IPS-20b (cell line): ENCODE measurements around the gene KSR2.

Experiments used
- H3K27ac ChIP-seq: one replicate; pipeline ENCODE4 v1.5.1; 2013; ENCODE audit warnings: low read length
- H3K27me3 ChIP-seq: 2 replicates; pipeline ENCODE4 v1.6.1; 2013; ENCODE audit warnings: mild to moderate bottlenecking, low read length, inconsistent platforms; ENCODE audit not compliant: insufficient read depth
- H3K36me3 ChIP-seq: 2 replicates; pipeline ENCODE4 v1.6.1; 2013; ENCODE audit warnings: low read depth, mild to moderate bottlenecking, inconsistent platforms, low read length, moderate library complexity; ENCODE audit not compliant: insufficient read depth
- H3K4me1 ChIP-seq: 2 replicates; pipeline ENCODE4 v1.6.1; 2013; ENCODE audit warnings: mild to moderate bottlenecking, control low read depth, inconsistent platforms, low read length, moderate library complexity; ENCODE audit not compliant: insufficient read depth
- H3K4me3 ChIP-seq: 2 replicates; pipeline ENCODE4 v1.5.1; 2013; ENCODE audit warnings: mild to moderate bottlenecking, low read length, inconsistent platforms
- H3K9ac ChIP-seq: 2 replicates; pipeline ENCODE4 v1.6.1; 2013; ENCODE audit warnings: low read depth, mild to moderate bottlenecking, inconsistent platforms, low read length, moderate library complexity
- H3K9me3 ChIP-seq: 2 replicates; pipeline ENCODE4 v1.6.1; 2013; ENCODE audit warnings: mild to moderate bottlenecking, low read depth, low read length, inconsistent platforms; ENCODE audit not compliant: insufficient read depth

KSR2 gene

DNA sequence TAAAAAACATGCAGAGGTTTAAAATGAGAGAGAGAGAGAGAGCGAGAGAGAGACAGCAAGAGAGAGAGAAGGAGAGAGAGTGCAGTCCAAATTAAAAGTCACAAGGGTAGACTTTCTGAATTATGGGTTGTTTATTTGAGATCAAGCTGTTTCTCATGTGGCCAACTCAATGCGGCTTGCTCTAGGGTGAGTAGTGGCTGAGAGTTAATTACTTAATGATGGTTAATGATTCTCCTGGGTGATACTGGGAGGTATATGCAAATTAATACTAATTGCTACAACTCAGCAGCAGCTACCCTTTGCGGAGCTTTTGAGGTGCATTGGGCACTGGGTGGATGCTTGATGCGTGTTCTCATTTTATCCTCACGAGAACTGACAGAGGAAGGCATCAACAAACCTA, 485.3 kb downstream of the KSR2 start:
- H3K9ac ChIP-seq, result no peak overlapping the region
- H3K27ac ChIP-seq, result no peak overlapping the region
- no peaks in the 10 kb centered on the region for H3K27me3 ChIP-seq
- no peaks in the 10 kb centered on the region for H3K9me3 ChIP-seq
- H3K36me3 ChIP-seq, result no peaks in the 10 kb centered on the region
- peaks cover 4% of the 10 kb centered on the region; the same call in 1 of the 2 replicates for H3K4me1 ChIP-seq
- H3K4me3 ChIP-seq, result no peak overlapping the region

DNA sequence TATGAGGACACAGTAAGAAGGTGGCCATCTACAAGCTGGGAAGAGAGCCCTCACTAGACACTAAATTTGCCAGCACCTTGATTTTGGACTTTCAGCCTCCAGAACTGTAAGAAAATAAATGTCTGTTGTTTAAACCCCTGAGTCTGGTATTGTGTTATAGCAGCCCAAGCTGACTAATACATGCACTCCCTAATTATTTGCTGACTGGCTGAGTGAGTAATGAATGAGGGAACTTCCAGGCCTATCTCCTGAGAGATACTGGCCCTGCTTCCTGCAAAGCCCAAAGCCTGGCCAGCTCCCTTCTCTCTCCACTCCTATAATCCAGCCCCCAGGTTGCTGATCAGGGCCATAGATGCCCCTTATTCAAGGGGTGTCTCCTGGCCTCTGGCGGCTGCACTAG, 487.3 kb downstream of the KSR2 start:
- H3K36me3 ChIP-seq, result no peaks in the 10 kb centered on the region
- H3K9me3 ChIP-seq, result no peaks in the 10 kb centered on the region
- no peak overlapping the region for H3K9ac ChIP-seq
- peaks cover 4% of the 10 kb centered on the region; the same call in 1 of the 2 replicates for H3K4me1 ChIP-seq
- no peak overlapping the region for H3K27ac ChIP-seq
- H3K4me3 ChIP-seq, result no peak overlapping the region
- H3K27me3 ChIP-seq, result no peaks in the 10 kb centered on the region

DNA sequence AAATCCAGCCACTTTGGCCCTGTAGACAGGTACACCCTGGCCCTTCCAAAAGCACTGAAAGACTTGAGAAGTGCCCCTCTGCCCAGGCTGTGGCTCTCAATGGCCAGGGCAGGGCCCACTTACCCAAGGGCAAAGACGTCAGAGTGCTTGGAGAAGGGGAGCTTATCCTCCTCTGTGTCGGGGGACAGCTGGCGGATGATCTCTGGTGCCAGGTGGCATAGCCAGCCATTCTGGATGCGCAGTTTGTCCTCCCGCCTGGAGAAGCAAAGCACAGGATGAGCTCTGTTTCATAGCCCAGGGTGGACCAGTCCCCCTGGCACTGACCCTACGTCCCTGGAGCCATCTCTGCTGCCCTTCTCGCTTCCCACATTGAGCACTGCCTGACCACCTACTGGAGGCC, 492.4 kb downstream of the KSR2 start:
- Histone ChIP-seq H3K4me3 (no peak overlapping the region), H3K27ac (no peak overlapping the region)

DNA sequence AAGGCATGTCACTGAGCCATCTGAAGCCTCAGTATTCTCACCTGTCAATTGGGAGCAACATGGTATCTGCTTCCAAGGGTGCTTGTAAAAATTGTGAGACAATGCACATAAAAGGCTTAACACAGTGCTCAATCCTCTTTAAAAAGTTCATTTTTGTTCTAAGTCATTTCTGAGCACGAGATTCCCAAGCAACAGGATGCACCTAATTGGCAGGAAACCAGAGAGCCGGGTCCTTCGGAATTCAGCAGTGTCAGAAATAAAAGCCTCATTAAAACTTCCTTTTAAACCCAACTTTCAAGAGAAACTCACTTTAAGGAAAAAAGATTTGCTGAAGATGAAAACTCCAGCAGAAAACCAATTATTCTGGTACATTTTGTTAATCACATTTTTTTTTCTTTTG, 494.9 kb downstream of the KSR2 start:
- Histone ChIP-seq H3K4me1 (no peaks in the 10 kb centered on the region), H3K4me3 (no peak overlapping the region), H3K9me3 (peaks cover 4% of the 10 kb centered on the region; the same call in 1 of the 2 replicates), H3K36me3 (no peaks in the 10 kb centered on the region), H3K27ac (no peak overlapping the region), H3K27me3 (no peaks in the 10 kb centered on the region), H3K9ac (no peak overlapping the region)

More for the DNA sequence above, 492.4 kb downstream of the KSR2 start:
- H3K27me3 ChIP-seq, result no peaks in the 10 kb centered on the region
- H3K9ac ChIP-seq, result no peak overlapping the region
- no peaks in the 10 kb centered on the region for H3K36me3 ChIP-seq
- H3K9me3 ChIP-seq, result no peaks in the 10 kb centered on the region
- H3K4me1 ChIP-seq, result no peaks in the 10 kb centered on the region

DNA sequence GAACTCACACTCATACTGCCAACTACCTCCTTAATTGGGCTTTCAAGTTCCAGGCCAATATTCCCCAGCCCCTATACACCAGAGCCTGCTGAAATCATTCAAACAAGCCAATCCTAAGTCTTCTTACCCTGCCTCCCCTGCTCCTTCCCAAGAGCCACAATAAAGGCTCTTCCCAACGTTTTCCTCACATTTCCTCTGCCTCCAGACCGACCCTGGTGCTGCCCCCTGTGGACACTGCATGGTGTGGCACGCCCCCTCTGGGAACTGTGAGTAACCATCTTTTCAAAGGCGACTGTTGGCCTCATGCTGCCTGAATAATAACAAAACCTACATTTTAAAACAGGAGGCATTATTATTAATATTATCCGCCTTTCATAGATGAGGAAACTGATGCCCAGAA, 495.8 kb downstream of the KSR2 start:
- Histone ChIP-seq H3K36me3 (no peaks in the 10 kb centered on the region), H3K27me3 (no peaks in the 10 kb centered on the region), H3K4me3 (no peak overlapping the region), H3K4me1 (no peaks in the 10 kb centered on the region), H3K9me3 (peaks cover 4% of the 10 kb centered on the region; the same call in 1 of the 2 replicates), H3K27ac (no peak overlapping the region), H3K9ac (no peak overlapping the region)

DNA sequence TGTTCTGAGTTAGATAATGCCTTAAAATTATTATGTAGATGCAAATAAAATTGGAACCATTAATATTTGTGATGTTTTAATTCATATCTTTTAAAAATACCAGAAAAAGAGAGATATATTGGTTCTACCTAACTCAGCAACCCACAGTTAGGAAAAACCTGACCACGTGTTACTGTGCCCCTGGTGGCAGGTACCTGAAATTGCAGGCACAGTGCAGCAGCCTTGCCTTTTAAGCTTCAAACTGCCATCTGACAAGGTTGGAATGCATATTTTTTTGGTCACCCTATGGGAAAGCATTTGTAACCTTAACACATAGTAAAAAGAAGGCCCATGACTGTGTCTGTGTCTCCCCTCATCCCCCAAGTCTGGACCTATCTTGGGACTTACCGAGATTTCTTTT, 498.0 kb downstream of the KSR2 start:
- H3K4me1 ChIP-seq, result no peaks in the 10 kb centered on the region
- H3K27me3 ChIP-seq, result no peaks in the 10 kb centered on the region
- H3K36me3 ChIP-seq, result no peaks in the 10 kb centered on the region
- no peak overlapping the region for H3K27ac ChIP-seq
- H3K9ac ChIP-seq, result no peak overlapping the region
- peaks cover 4% of the 10 kb centered on the region; the same call in 1 of the 2 replicates for H3K9me3 ChIP-seq
- no peak overlapping the region for H3K4me3 ChIP-seq

DNA sequence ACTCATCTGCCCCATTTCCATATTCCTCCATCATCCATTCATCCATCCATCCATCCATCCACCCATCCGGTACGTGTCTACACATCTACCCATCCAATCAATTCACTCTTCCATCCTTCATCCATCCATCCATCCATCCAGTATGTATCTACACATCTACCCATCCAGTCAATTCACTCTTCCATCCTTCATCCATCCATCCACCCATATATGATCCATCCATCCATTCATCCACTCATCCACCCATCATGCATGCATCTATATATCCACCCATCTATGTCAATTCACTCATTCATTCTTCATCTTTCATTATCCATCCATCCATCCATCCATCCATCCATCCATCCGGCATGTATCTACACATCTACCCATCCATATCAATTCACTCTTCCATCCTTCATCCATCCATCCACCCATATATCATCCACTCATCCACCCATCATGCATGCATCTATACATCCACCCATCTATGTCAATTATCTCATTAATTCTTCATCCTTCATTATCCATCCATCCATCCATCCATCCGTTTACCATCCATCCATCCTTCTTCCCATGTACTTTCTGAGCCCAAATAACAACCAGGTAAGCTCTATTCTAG, 498.8 kb downstream of the KSR2 start:
- no peaks in the 10 kb centered on the region for H3K36me3 ChIP-seq
- peaks cover 4% of the 10 kb centered on the region; the same call in 1 of the 2 replicates for H3K9me3 ChIP-seq
- no peak overlapping the region for H3K9ac ChIP-seq
- no peak overlapping the region for H3K27ac ChIP-seq
- no peaks in the 10 kb centered on the region for H3K4me1 ChIP-seq
- H3K4me3 ChIP-seq, result no peak overlapping the region
- no peaks in the 10 kb centered on the region for H3K27me3 ChIP-seq

DNA sequence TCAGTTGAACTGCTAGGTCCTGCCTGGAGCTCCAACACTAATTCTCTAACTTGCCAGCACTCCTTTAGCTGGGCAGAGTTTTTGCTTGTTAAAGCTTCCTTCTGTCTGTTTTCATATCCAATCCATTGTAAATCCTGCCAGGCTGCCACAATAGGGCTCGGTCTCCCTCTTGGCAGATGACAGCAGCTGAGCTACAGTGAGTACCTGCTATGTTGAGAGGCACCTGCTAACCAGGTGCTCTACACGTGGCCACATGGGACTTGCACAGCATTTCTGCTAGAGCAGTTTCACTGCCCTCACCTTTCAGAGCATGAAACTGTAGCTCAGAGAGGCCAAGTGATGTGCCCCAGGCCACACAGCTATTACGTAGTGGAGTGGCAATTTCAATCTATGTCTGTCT, 500.8 kb downstream of the KSR2 start:
- Histone ChIP-seq H3K4me3 (no peak overlapping the region), H3K27ac (no peak overlapping the region), H3K27me3 (no peaks in the 10 kb centered on the region), H3K4me1 (no peaks in the 10 kb centered on the region), H3K9ac (no peak overlapping the region), H3K9me3 (peaks cover 4% of the 10 kb centered on the region; the same call in 1 of the 2 replicates), H3K36me3 (no peaks in the 10 kb centered on the region)

DNA sequence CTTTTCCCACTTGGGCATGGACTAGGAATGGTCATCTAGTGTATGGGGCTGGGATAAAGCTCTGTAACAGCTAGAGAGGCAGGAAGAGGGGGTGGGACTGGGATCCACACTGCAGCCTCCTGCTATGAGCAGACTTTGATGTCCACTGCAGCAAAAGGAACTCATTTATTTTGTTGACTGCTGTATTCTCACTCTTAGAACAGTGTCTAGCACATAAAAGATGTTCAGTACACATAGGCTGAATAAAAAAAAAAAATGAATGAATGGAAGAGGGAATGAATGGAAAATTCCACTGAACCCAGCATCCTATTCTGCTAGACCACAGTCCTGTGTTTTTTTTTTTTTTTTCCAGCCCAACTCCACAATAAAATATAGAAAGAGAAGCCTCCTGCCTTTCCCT, 501.2 kb downstream of the KSR2 start:
- Histone ChIP-seq H3K27ac (no peak overlapping the region), H3K9me3 (peaks cover 4% of the 10 kb centered on the region; the same call in 1 of the 2 replicates), H3K9ac (no peak overlapping the region), H3K4me3 (no peak overlapping the region), H3K4me1 (no peaks in the 10 kb centered on the region), H3K27me3 (no peaks in the 10 kb centered on the region), H3K36me3 (no peaks in the 10 kb centered on the region)

DNA sequence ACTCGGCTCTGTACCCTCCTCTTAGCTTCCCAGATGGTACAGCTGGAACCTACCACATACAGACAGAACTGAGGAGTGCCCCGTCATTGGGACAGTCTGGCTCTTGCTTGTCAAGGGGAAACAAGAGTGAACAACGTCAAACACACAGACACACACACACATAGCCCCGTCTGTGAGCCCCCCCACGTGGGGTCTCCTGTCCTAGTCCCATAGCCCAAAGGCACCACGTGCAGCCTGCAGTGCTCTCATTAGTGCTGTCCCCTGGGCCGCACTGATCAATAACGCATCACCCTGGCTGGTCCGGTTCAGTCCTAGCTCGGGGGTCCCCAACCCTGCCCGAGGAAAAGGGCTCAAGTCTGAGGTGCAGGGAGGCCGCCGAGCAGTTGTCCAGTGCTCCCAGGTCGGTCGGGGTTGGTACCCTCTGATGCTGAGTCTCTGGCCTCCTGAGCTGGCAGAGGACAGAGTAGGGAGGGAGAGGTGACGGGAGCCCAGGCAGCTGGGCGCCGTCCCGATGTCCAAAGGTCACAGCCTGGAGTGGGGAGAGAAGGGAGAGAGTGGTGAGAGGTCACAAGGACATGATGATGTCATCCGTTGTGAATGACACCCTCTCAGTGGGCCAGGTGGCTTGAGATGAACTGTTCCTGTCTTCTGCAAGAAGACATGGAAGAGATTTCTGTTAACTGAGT, 502.0 kb downstream of the KSR2 start:
- peaks cover 4% of the 10 kb centered on the region; the same call in 1 of the 2 replicates for H3K9me3 ChIP-seq
- no peak overlapping the region for H3K27ac ChIP-seq
- H3K27me3 ChIP-seq, result no peaks in the 10 kb centered on the region

DNA sequence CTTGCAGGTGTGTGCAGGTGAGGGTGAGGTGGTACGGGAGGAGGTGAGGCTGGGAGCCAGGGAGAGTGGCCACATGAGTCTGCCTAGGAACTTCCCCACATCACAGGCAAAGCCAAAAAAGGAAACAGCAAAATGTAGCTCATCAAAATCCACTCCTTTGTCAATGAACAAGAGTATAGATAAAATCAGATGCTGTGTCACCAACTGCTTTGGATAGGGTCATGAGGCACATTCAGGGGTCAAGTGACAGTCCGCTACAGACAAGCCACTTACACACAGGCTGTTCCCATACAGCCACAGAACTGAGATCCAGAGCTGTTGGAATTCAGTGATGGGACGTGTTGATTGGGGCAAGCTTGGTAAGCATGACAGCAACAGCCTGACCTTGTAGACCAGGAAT, 507.1 kb downstream of the KSR2 start:
- Histone ChIP-seq H3K36me3 (no peaks in the 10 kb centered on the region), H3K4me3 (no peak overlapping the region), H3K9ac (no peak overlapping the region), H3K27ac (no peak overlapping the region), H3K27me3 (no peaks in the 10 kb centered on the region), H3K9me3 (no peaks in the 10 kb centered on the region), H3K4me1 (no peaks in the 10 kb centered on the region)

More for the DNA sequence above, 502.0 kb downstream of the KSR2 start:
- no peaks in the 10 kb centered on the region for H3K36me3 ChIP-seq
- no peak overlapping the region for H3K4me3 ChIP-seq
- no peaks in the 10 kb centered on the region for H3K4me1 ChIP-seq
- no peak overlapping the region for H3K9ac ChIP-seq

DNA sequence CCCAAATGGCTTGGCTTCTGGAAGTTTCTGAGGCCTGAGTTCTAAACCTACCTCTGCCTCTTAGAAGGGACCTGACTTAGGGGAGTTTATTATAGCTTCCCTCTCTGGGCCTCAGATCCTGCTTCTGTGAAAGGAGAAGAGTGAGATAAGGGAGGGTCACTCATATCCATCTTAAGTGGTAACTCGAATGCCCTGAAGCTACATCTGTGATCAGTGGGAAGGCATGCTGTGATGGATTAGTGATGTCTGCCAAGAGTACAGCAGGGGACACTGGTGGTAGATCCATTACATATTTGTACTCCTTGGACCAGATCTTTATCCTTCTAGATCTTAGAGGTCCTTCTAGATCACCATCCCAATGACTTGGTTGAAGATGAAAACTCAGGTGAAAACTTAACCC, 509.6 kb downstream of the KSR2 start:
- no peaks in the 10 kb centered on the region for H3K36me3 ChIP-seq
- H3K9ac ChIP-seq, result no peak overlapping the region
- no peaks in the 10 kb centered on the region for H3K27me3 ChIP-seq
- no peak overlapping the region for H3K4me3 ChIP-seq
- H3K4me1 ChIP-seq, result no peaks in the 10 kb centered on the region
- no peak overlapping the region for H3K27ac ChIP-seq
- H3K9me3 ChIP-seq, result no peaks in the 10 kb centered on the region
